Fibroblast of lung (primary cell): ENCODE measurements around the gene STARD5.

ENCODE experiments used
- CTCF ChIP-seq, 2 donors: IDR thresholded peaks in 1 of 2; conservative IDR thresholded peaks in 1 of 2; 1 replicate in 1 of 2; 2 replicates in 1 of 2; pipeline ENCODE4 v1.5.1; 2011 to 2012; ENCODE audit warnings: low read length in 2 of 2, control low read depth in 1 of 2, inconsistent platforms in 1 of 2, low read depth in 1 of 2, mild to moderate bottlenecking in 1 of 2
- EZH2 ChIP-seq: IDR thresholded peaks from 2 replicates; pipeline ENCODE4 v1.5.1; 2012; ENCODE audit warnings: low read length, control low read depth, mild to moderate bottlenecking; ENCODE audit errors: missing control alignments

GRCh38 chr15:81323944-81324881 lies at the start of gene STARD5:
- TF ChIP-seq CTCF (conservative IDR thresholded peaks at IDR 0.05 in 1 of 2, IDR thresholded peaks at IDR 0.05 in 1 of 2; ENCODE audit: low read depth in 1 of 2, low read length in 2 of 2), result no peak
- TF ChIP-seq EZH2, result no peak
